HT1080 (cell line): ENCODE data around the gene EML6. TPM values are rescaled to one million over a fixed set of nuclear protein-coding genes. Genes with fewer than 3 reads are reported as not detected.
"Not testable (repeated sequence)": the region's sequence is repeated elsewhere in the genome, so short reads cannot be mapped to it uniquely, and the experiment has no call there.

Source experiments
- DNase-seq: peaks from one replicate; pipeline ENCODE4 v3.0.0-alpha.2; 2015; ENCODE audit warnings: low read depth
- polyA plus RNA-seq, 2 experiments: library from polyadenylated mRNA; depleted of rRNA; stranded (reverse); fragments of >200 nt; gene quantifications; 2 replicates each; pipeline ENCODE4 v1.2.3, GENCODE V29; 2015
- total RNA-seq: library from RNA; depleted of rRNA; stranded (reverse); fragments of >200 nt; shearing (Covaris generic); gene quantifications from 2 replicates; pipeline ENCODE4 v1.2.3, GENCODE V29; 2014; rRNA removed

The EML6 gene
- 1.6 and 1.8 TPM in 2 replicates for total RNA-seq
- 1.1 and 1.3 TPM in 2 replicates for polyA plus RNA-seq (2015; cell fraction: cytosol; rRNA removed)
- 4.5 TPM in 2 replicates for polyA plus RNA-seq (2015; cell fraction: nucleus; rRNA removed)

GRCh38 chr2:54723131-54723995 is at the start of gene EML6:
EML6 (plus strand) TSS chr2:54723662; CDS start chr2:54725062, 1,400 bp downstream.
- DNase-seq = peak; percentile 99

- no peak for DNase-seq
Measured at GRCh38 chr2:54675281-54675680, 48.2 kb upstream of the EML6 start.

- DNase-seq = no peak
Measured at GRCh38 chr2:54675738-54676137, 47.7 kb upstream of the EML6 start.

GRCh38 chr2:54676656-54677055 is 46.8 kb upstream of the EML6 start:
- no peak for DNase-seq

GRCh38 chr2:54677476-54678265 is 45.8 kb upstream of the EML6 start:
- DNase-seq = no peak

GRCh38 chr2:54678719-54679118 is 44.7 kb upstream of the EML6 start:
- DNase-seq = no peak

- peak; percentile 76 for DNase-seq
Measured at GRCh38 chr2:54680397-54681041, 42.9 kb upstream of the EML6 start.

- no peak for DNase-seq
Measured at GRCh38 chr2:54681416-54681815, 42.0 kb upstream of the EML6 start.

GRCh38 chr2:54683596-54683995 is 39.9 kb upstream of the EML6 start:
- DNase-seq = no peak

- DNase-seq = no peak
Measured at GRCh38 chr2:54685263-54685775, 38.1 kb upstream of the EML6 start.

- peak; percentile 33 for DNase-seq
Measured at GRCh38 chr2:54687595-54688152, 35.8 kb upstream of the EML6 start.

- no peak for DNase-seq
Measured at GRCh38 chr2:54691445-54692135, 31.9 kb upstream of the EML6 start.

GRCh38 chr2:54692556-54692955 is 30.9 kb upstream of the EML6 start:
- DNase-seq = no peak

GRCh38 chr2:54695378-54695777 is 28.1 kb upstream of the EML6 start:
- no peak for DNase-seq

- no peak for DNase-seq
Measured at GRCh38 chr2:54697934-54698333, 25.5 kb upstream of the EML6 start.

GRCh38 chr2:54698926-54699325 is 24.5 kb upstream of the EML6 start:
- not testable (repeated sequence) for DNase-seq

GRCh38 chr2:54699665-54700064 is 23.8 kb upstream of the EML6 start:
- no peak for DNase-seq

- DNase-seq = no peak
Measured at GRCh38 chr2:54701029-54701428, 22.4 kb upstream of the EML6 start.

- DNase-seq = no peak
Measured at GRCh38 chr2:54704238-54704637, 19.2 kb upstream of the EML6 start.
